Measurements from ENCODE around the gene CELA3A.
"Not testable (repeated sequence)": the region's sequence is repeated elsewhere in the genome, so short reads cannot be mapped to it uniquely, and the experiment has no call there.

CELA3A gene

DNA sequence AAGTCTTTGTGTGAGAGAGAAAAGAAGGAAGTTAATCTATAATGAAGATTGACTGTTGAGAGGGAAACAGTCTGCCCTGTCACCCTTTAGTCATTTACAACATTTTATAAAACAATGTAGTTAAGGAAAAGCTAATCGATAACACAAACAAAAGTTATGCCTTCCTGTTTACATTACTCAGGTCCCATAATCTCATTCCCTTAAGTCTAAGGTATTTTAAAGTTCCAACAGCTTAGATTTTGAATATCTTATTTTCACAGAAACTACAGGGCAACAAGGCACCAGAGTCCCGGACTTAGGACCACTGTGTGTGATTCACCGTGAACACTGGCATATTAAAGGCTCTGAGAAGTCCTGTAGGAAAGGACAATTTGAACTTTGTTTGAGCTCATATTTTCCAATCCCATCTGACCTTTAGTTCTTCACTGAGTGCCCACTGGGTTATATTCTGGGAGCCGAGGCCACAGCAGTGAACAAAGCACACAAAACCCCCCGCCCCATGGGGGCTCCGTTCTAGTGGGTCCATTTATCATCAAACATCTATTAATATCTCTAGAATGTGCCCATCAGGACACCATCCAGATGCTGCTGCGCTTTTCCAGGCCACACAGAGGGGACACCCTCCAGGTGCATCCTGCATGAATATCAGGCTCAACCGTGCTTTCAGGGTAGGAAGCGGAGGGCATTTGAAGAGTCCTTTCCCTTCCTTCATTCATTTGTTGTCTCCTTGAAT is 3.4 kb upstream of the CELA3A start:
- not testable (repeated sequence) for DNase-seq; ATAC-seq; H3K9me3 Mint-ChIP-seq; H3K4me1 Mint-ChIP-seq; H3K27me3 Mint-ChIP-seq; H3K36me3 Mint-ChIP-seq (ENCODE audit: low read depth); H3K4me3 Mint-ChIP-seq; H3K27ac Mint-ChIP-seq

DNA sequence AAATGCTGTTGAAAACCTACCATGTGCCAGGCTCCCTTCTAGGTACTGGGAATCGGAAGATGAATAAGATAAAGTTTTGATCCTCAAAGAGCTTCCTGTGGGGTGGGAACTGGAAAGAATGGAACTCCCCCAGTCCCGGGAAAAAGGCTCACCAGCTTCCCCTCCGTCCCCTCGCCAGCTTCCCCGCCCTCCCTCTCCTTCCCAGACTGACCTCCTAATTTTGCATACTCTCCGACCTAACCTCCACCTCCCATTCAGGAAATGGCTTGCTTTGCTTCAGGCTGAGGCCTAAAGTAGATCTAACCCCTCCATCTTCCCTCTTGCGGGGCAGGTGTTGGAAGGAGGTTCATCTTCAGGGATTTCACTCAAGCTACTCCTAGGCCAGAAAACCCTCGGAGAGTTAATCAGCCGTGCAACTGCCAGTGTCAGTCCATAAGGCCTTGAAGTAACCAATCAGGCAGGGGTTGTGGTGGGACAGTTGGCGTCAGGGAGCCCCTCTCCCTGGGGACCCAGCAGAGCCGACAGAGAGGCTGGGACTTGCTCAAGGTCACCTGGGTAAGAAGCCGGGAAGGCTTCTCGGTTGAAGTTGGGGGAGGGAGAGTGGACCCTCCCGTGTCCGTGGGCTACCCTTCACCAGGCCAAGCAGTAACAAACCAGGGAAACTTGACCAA is 2.7 kb upstream of the CELA3A start:
- H3K27ac Mint-ChIP-seq; H3K27me3 Mint-ChIP-seq; H3K9me3 Mint-ChIP-seq; H3K36me3 Mint-ChIP-seq (ENCODE audit: low read depth); H3K4me3 Mint-ChIP-seq; ATAC-seq; H3K4me1 Mint-ChIP-seq; DNase-seq: not testable (repeated sequence)

DNA sequence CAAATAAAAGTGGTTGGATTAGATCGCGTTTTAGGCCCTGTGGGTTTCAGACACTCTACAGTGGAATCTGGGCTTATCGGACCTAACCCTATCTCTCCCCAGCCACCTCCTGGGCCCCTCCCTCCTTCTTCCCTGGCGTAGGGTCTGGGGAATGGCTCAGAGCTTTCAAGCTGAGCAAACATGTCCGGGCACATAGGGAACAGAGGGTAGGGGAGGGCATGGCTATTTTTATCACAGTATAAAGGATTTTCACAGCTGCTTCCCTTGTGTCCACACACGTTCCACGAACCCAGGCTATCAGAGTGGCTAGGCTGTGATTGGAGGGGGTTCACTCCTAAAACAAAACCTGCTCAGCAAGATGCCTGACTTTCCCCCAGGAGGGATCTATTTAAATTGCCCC is 1.8 kb upstream of the CELA3A start:
- not testable (repeated sequence) for ATAC-seq; H3K27ac Mint-ChIP-seq; H3K36me3 Mint-ChIP-seq (ENCODE audit: low read depth); H3K4me1 Mint-ChIP-seq; DNase-seq; H3K27me3 Mint-ChIP-seq; H3K9me3 Mint-ChIP-seq; H3K4me3 Mint-ChIP-seq

DNA sequence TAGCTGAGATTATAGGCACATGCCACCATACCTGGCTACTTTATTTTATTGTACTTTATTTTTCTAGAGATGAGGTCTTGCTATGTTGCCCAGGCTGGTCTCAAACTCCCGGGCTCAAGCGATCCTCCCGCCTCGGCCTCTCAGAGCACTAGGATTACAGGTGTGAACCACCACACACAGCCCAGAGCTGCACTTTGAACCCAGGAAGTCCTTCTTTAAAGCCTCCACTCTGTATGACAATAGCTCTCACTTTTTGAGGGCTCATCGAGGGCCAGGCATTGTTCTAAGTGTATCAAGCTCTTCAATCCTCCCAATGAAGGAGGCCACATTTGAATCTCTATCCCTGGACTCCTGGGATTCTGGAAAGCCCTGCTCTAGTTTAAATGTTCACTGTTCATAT is 1.0 kb downstream of the CELA3A start:
- H3K36me3 Mint-ChIP-seq (ENCODE audit: low read depth); ATAC-seq; H3K4me1 Mint-ChIP-seq; H3K27ac Mint-ChIP-seq; DNase-seq; H3K4me3 Mint-ChIP-seq; H3K9me3 Mint-ChIP-seq; H3K27me3 Mint-ChIP-seq: not testable (repeated sequence)

DNA sequence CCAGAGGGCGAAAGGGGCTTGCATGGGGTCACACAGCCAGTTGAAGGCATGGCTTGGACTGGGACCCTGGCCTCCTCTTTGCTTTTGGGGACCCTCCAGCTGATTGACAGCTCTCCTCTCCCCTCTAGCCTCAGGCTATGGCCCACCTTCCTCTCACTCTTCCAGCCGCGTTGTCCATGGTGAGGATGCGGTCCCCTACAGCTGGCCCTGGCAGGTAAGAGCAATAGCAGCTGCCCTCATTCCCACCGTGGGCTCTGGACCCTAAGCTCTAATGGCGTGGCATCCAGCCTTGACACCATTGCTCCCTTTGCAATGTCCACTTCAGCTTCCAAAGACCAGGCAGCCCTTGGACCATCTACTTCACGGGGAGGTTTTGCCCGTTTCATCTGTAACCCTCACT is 1.4 kb downstream of the CELA3A start:
- not testable (repeated sequence) for H3K27ac Mint-ChIP-seq; DNase-seq; H3K4me1 Mint-ChIP-seq; H3K4me3 Mint-ChIP-seq; H3K9me3 Mint-ChIP-seq; ATAC-seq; H3K36me3 Mint-ChIP-seq (ENCODE audit: low read depth); H3K27me3 Mint-ChIP-seq

DNA sequence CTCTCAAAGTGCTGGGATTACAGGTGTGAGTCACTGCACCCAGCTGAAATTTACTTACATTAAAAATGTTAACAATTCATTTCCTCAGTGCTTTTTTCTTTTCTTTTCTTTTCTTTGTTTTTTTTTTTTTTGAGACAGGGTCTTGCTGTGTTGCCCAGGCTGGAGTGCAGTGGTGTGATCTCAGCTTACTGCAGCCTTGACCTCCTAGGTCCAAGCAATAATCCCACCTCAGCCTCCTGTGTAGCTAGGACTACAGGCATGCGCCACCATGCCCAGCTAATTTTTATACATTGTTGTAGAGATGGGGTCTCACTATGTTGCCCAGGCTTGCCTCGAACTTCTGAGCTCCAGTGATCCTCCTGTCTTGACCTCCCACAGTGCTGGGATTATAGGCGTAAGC is 2.5 kb downstream of the CELA3A start:
- not testable (repeated sequence) for H3K27me3 Mint-ChIP-seq; H3K9me3 Mint-ChIP-seq; H3K4me1 Mint-ChIP-seq; ATAC-seq; H3K27ac Mint-ChIP-seq; H3K36me3 Mint-ChIP-seq (ENCODE audit: low read depth); DNase-seq; H3K4me3 Mint-ChIP-seq

DNA sequence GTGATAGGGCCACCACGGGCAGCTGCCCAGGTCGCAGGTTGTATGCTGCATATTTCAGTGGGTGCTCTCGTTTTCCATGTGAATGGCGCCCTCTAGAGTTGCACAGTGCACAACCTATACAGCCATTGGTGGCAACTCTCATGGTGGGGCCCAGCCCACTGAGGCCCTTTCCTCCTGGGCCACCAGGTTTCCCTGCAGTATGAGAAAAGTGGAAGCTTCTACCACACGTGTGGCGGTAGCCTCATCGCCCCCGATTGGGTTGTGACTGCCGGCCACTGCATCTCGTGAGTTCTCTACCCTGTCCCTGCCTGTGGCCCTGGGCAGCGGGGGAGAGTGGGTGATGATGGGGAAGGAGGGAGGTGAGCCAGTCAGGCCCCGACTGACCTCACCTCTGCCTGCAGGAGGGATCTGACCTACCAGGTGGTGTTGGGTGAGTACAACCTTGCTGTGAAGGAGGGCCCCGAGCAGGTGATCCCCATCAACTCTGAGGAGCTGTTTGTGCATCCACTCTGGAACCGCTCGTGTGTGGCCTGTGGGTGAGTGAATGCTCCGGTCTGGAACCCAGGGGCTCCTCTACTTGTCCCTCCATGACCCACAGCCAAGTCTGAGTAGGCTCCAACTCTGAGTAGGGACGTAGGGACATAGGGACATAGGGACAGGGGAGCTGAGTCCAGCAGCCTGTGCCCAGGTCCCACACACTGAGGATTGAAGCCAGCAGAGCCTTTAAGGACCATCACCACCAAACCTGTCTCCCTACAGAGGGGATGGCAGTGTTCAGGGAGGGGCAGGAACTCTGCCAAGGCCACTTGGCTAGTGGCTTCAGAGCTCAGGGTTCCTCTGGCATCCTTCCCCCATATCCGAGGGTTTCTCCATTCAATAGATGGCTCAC is 4.0 kb downstream of the CELA3A start:
- ATAC-seq (peak; percentile 73), DNase-seq (peak; percentile 57)
- H3K36me3 Mint-ChIP-seq (ENCODE audit: low read depth); H3K4me3 Mint-ChIP-seq; H3K4me1 Mint-ChIP-seq; H3K27me3 Mint-ChIP-seq; H3K27ac Mint-ChIP-seq; H3K9me3 Mint-ChIP-seq: not testable (repeated sequence)

DNA sequence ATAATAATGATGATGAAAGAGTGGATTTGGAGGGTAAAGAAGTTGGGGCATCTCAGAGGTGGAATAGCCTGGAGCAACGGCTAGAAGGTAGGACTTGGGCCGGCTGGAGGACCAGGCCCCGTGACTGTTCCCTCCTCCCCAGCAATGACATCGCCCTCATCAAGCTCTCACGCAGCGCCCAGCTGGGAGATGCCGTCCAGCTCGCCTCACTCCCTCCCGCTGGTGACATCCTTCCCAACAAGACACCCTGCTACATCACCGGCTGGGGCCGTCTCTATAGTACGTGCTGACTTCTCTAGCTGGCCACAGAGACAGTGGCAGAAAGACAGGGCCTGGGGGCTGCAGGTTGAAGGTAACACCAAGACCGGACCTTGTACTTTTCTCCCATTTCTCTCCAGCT is 5.3 kb downstream of the CELA3A start:
- H3K9me3 Mint-ChIP-seq; H3K27ac Mint-ChIP-seq; H3K36me3 Mint-ChIP-seq (ENCODE audit: low read depth); H3K4me1 Mint-ChIP-seq; ATAC-seq; H3K27me3 Mint-ChIP-seq; H3K4me3 Mint-ChIP-seq; DNase-seq: not testable (repeated sequence)

DNA sequence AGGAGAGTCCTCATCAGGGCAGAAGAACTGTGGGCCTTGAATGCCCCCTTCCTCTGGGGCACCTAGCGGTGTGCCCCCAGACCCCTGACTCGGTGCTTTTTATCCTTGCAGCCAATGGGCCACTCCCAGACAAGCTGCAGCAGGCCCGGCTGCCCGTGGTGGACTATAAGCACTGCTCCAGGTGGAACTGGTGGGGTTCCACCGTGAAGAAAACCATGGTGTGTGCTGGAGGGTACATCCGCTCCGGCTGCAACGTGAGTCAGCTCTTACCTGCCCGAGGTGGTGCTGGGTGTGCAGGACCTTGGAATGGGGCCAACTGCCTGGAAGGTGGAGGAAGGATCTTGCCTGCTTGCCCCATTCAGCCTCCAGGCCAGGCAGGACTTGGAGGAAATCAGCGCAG is 5.8 kb downstream of the CELA3A start:
- not testable (repeated sequence) for DNase-seq; H3K9me3 Mint-ChIP-seq; H3K4me3 Mint-ChIP-seq; ATAC-seq; H3K4me1 Mint-ChIP-seq; H3K27ac Mint-ChIP-seq; H3K36me3 Mint-ChIP-seq (ENCODE audit: low read depth); H3K27me3 Mint-ChIP-seq

DNA sequence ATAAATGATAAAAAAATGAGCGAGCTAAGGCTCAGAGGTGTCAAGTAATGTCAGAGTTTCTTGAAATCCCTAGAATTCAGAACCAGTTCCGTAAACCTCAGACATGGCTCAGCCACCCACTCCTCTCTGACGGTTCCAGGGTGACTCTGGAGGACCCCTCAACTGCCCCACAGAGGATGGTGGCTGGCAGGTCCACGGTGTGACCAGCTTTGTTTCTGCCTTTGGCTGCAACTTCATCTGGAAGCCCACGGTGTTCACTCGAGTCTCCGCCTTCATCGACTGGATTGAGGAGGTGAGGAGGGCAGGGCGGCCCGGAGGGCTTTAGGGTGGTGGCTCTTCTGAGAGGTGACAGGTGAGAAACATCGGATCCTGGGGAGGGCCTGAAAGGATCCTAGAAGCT is 8.1 kb downstream of the CELA3A start:
- H3K9me3 Mint-ChIP-seq; DNase-seq; H3K4me3 Mint-ChIP-seq; H3K36me3 Mint-ChIP-seq (ENCODE audit: low read depth); H3K27me3 Mint-ChIP-seq; ATAC-seq; H3K4me1 Mint-ChIP-seq; H3K27ac Mint-ChIP-seq: not testable (repeated sequence)

DNA sequence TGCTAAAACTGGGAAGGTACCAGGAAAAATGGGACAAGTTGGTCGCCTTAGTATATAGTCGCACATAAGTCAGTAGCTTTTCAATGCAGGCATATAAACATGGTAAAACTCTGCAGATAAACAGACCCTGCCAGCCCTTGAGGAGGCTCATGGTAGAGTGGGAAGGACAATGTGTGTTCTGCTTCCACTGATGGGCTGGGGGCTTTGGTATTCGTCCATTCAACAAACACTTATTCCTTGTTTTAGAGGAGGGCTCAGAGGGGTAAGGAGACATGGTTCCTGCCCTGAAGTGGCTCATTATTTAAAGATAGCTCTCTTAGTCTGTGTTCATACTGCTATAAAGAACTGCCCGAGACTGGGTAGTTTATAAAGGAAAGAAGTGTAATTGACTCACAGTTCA is 11.3 kb downstream of the CELA3A start:
- H3K27me3 Mint-ChIP-seq; DNase-seq; H3K4me1 Mint-ChIP-seq; H3K27ac Mint-ChIP-seq; ATAC-seq; H3K4me3 Mint-ChIP-seq; H3K36me3 Mint-ChIP-seq (ENCODE audit: low read depth); H3K9me3 Mint-ChIP-seq: not testable (repeated sequence)

DNA sequence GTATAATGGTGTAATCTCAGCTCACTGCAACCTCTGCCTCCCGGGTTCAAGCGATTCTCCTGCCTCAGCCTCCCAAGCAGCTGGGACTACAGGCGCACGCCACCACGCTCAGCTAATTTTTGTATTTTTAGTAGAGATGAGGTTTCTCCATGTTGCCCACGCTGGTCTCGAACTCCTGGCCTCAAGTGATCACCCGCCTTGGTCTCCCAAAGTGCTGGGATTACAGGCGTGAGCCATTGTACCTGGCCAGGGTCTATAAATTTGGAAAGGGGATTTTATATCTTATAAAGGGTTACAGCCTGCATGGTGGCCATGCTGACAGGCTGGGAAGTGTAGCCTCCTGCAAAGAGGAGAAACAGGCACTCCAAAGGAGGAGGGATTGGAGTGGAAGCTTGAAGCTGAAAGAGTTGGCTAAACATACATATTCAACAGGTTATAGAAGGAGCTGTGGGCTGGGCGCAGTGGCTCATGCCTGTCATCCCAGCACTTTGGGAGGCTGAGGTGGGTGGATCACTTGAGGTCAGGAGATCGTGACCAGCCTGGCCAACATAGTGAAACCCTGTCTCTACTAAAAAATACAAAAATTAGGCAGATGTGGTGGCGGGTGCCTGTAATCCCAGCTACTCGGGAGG is 13.2 kb downstream of the CELA3A start:
- DNase-seq; H3K27me3 Mint-ChIP-seq; ATAC-seq; H3K4me3 Mint-ChIP-seq; H3K27ac Mint-ChIP-seq; H3K9me3 Mint-ChIP-seq; H3K36me3 Mint-ChIP-seq (ENCODE audit: low read depth): not testable (repeated sequence)
- H3K4me1 Mint-ChIP-seq, result peaks cover 16% of the 10 kb centered on the region

DNA sequence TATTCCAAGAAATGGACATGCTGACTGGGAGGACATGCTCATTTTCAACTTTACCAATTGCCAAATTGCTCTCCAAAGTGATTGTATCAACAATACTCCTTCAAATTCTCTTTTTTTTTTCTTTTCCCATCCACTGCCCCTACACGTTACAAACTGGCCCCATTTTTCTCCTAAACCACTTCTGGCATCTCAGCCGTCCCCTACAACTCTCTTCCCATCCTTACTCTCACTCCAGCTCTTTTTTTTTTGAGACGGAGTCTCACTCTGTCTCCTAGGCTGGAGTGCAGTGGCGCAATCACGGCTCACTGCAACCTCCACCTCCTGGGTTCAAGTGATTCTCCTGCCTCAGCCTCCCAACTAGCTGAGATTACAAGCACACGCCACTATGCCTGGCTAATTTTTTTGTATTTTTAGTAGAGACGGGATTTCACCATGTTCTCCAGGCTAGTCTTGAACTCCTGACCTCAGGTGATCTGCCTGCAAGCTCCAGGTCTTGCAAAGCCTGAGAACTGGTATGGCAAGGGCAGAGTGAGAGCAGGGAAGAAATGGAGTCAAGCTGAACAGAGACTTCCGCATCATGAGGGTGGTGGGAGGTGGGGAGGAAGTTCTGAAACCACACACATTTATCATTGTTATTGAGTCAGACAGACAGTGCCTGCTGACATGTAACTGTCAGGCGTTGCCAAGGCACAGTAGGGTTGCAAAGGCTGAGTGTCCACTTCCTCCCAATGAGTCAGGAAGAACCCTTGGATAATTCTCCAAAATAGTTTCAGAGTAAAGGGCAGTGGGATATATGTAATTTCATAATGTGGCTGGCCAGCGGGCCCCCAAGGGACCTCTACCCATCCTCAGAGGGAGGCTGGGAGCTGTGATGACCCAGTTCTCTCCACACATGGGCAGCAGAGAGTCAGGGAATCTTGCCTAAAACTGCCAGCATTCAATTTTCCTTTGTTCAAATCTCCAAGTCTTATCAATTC is 17.4 kb downstream of the CELA3A start:
- H3K4me3 Mint-ChIP-seq, result peak overlapping the region; percentile 40
- H3K36me3 Mint-ChIP-seq (ENCODE audit: low read depth), result no peaks in the 10 kb centered on the region
- ATAC-seq (peak; percentile 99), DNase-seq (peak; percentile 68)
- H3K4me1 Mint-ChIP-seq, result peaks cover 29% of the 10 kb centered on the region
- no peaks in the 10 kb centered on the region for H3K9me3 Mint-ChIP-seq
- H3K27me3 Mint-ChIP-seq, result no peaks in the 10 kb centered on the region
- H3K27ac Mint-ChIP-seq, result peak overlapping the region; percentile 82

DNA sequence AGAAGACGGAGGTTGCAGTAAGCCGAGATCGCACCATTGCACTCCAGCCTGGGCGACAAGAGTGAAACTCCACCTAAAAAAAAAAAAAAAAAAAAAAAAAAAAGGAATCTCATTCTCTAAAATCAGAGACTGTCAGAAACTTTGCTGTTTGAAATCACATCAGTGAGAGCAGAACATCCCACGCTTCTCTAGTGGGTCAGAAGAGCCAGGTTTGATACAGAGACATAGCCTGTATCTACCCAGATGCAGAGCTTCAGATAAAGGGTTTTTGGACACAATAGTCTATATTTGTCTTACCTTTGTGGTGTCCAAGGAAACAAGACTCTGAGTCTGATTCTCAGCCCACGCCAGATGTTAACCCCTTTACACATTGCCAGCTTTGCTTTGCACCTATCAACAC is 19.6 kb downstream of the CELA3A start:
- DNase-seq (no peak), ATAC-seq (no peak)
- H3K36me3 Mint-ChIP-seq (ENCODE audit: low read depth), result no peaks in the 10 kb centered on the region
- no peak overlapping the region for H3K4me3 Mint-ChIP-seq
- no peaks in the 10 kb centered on the region for H3K27me3 Mint-ChIP-seq
- no peak overlapping the region for H3K27ac Mint-ChIP-seq
- peaks cover 42% of the 10 kb centered on the region for H3K4me1 Mint-ChIP-seq
- no peaks in the 10 kb centered on the region for H3K9me3 Mint-ChIP-seq
